NB4 (cell line): ENCODE data around the gene CHRDL1.

Experiments
- CTCF ChIP-seq: IDR thresholded peaks from one replicate; pipeline ENCODE4 v1.5.1; 2012; ENCODE audit warnings: low read depth, low read length
- MYC ChIP-seq: IDR thresholded peaks from 2 replicates; pipeline ENCODE4 v1.6.1; 2011; ENCODE audit warnings: low read depth, low read length
- POLR2A ChIP-seq: IDR thresholded peaks from 2 replicates; pipeline ENCODE4 v1.6.1; 2011; ENCODE audit warnings: mild to moderate bottlenecking; ENCODE audit not compliant: insufficient read length; ENCODE audit errors: extremely low read depth

DNA sequence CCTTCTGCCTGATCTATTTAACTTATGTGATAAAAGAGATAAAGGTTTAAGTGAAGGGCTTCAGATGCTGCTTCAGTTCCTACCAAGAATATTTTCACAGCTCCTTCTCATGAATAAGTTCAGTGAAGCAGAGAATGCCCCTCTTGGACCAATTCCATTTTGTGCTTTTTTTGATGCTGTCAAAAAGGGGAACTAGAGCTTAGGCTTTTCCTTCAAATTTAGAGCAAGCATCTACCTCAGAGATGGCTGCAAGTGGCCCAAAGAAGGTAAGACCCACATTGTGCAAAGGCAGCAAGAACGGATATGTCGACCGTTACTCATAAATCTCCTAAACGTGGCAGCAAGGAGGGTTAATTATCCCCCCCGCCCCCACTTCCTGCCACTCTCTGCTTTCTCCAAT, 4.5 kb downstream of the CHRDL1 start:
- TF ChIP-seq CTCF (no peak), POLR2A (no peak), MYC (no peak)
